GM12878 (cell line): ENCODE results near the gene S1PR4. TPM values are rescaled to one million over a fixed set of nuclear protein-coding genes. Genes with fewer than 3 reads are reported as not detected.

ENCODE experiments used
- ATAC-seq: fragments of 200-7000 bp; cut with Tn5 transposase; 3 replicates; pipeline ENCODE4 v1.9.1; 2020; ENCODE audit warnings: mild to moderate bottlenecking, moderate library complexity
- BruUV-seq: library from RNA; stranded (reverse); fragments of 400-500 nt; replicated peaks from 2 replicates; lab custom pipeline; 2021; lab: Mats Ljungman, UMichigan
- CTCF ChIA-PET: fragments of 300-600 bp; sonication (Branson Sonifier 250); formaldehyde crosslinking; extraction: SDS; loops from one replicate; lab custom pipeline; 2021; ENCODE audit warnings: inconsistent platforms; lab: Yijun Ruan, JAX
- POLR2A ChIA-PET: fragments of 350-600 bp; formaldehyde crosslinking; extraction: SDS; loops from one replicate; lab custom pipeline; 2021; ENCODE audit warnings: inconsistent platforms; lab: Charles Lee
- RAD21 ChIA-PET: fragments of 300-600 bp; sonication (Branson Sonifier 250); formaldehyde crosslinking; loops from one replicate; lab custom pipeline; 2023; ENCODE audit warnings: antibody characterized with exemption; ENCODE audit not compliant: unreplicated experiment; lab: Charles Lee
- SMC1A ChIA-PET: fragments of 300-600 bp; sonication (Branson Sonifier 250); formaldehyde crosslinking; loops from one replicate; lab custom pipeline; 2023; ENCODE audit not compliant: unreplicated experiment, uncharacterized antibody; lab: Charles Lee
- DNase-seq: peaks from one replicate; pipeline ENCODE4 v3.0.0-alpha.2; 2011; ENCODE audit warnings: low read depth, low spot score
- FAIRE-seq: peaks from 3 replicates; lab custom pipeline; 2011; peaks lifted over from hg19 to GRCh38; lab: Jason Lieb, UNC
- H2AFZ ChIP-seq: 2 replicates; pipeline ENCODE4 v1.6.0; 2011; ENCODE audit warnings: low read depth, low read length, control low read depth; ENCODE audit not compliant: control insufficient read depth
- H3K27ac ChIP-seq: 2 replicates; pipeline ENCODE4 v1.5.1; 2011; ENCODE audit warnings: control low read depth; ENCODE audit not compliant: control insufficient read depth, insufficient read depth
- H3K27me3 ChIP-seq, 2 experiments: replicated peaks in 1 of 2; 2 replicates each; pipeline versions ENCODE4 v1.6.0 to v1.6.1; 2011; ENCODE audit warnings: low read length in 1 of 2; ENCODE audit not compliant: control insufficient read depth in 2 of 2, insufficient read depth in 2 of 2
- H3K36me3 ChIP-seq, 2 experiments: 2 replicates each; pipeline ENCODE4 v1.5.1; 2011; ENCODE audit warnings: low read length in 1 of 2; ENCODE audit not compliant: control insufficient read depth in 2 of 2, insufficient read depth in 2 of 2
- H3K4me1 ChIP-seq: 2 replicates; pipeline ENCODE4 v1.6.1; 2011; ENCODE audit warnings: mild to moderate bottlenecking, low read length, moderate library complexity, mixed read lengths; ENCODE audit not compliant: control insufficient read depth, insufficient read depth
- H3K4me2 ChIP-seq: 2 replicates; pipeline ENCODE4 v1.6.0; 2011; ENCODE audit warnings: control low read depth; ENCODE audit not compliant: control insufficient read depth, insufficient read depth
- H3K4me3 ChIP-seq: fragments of 200-600 bp; sonication (generic); 2 replicates; pipeline ENCODE4 v1.5.1; 2016
- H3K79me2 ChIP-seq: 2 replicates; pipeline ENCODE4 v1.6.0; 2011; ENCODE audit warnings: low read length; ENCODE audit not compliant: control insufficient read depth, insufficient read depth
- H3K9ac ChIP-seq: 2 replicates; pipeline ENCODE4 v1.8.0; 2011; ENCODE audit warnings: low read length, control low read depth, mixed read lengths; ENCODE audit not compliant: control insufficient read depth, insufficient read depth
- H3K9me3 ChIP-seq: replicated peaks from 3 replicates; pipeline ENCODE4 v1.5.1; 2011; ENCODE audit warnings: mild to moderate bottlenecking, low read length; ENCODE audit not compliant: control insufficient read depth, insufficient read depth
- H4K20me1 ChIP-seq: 2 replicates; pipeline ENCODE4 v1.6.0; 2011; ENCODE audit not compliant: control insufficient read depth, insufficient read depth
- BCL11A ChIP-seq: IDR thresholded peaks from 2 replicates; pipeline ENCODE4 v1.6.1; 2011; ENCODE audit warnings: low read depth, low read length
- IRF4 ChIP-seq: IDR thresholded peaks from 2 replicates; pipeline ENCODE4 v1.6.1; 2011; ENCODE audit warnings: low read depth, low read length
- MAX ChIP-seq: IDR thresholded peaks from 2 replicates; pipeline ENCODE4 v1.6.1; 2012; ENCODE audit warnings: low read depth, low read length, improper control_type of control experiment
- MEF2A ChIP-seq: IDR thresholded peaks from 2 replicates; pipeline ENCODE4 v1.6.1; 2011; ENCODE audit warnings: low read depth, mild to moderate bottlenecking, low read length, moderate library complexity; ENCODE audit not compliant: insufficient read depth
- MEF2B ChIP-seq: fragments of 450-650 bp; IDR thresholded peaks from 2 replicates; pipeline ENCODE4 v1.6.1; 2018; ENCODE audit warnings: mild to moderate bottlenecking, moderate library complexity; ENCODE audit not compliant: partially characterized antibody, poor library complexity, severe bottlenecking
- PBX3 ChIP-seq: IDR thresholded peaks from 2 replicates; pipeline ENCODE4 v1.6.1; 2011; ENCODE audit warnings: mild to moderate bottlenecking, low read depth, low read length, moderate library complexity; ENCODE audit not compliant: insufficient replicate concordance
- RFX5 ChIP-seq: IDR thresholded peaks from 2 replicates; pipeline ENCODE4 v1.6.1; 2011; ENCODE audit warnings: low read depth, low read length, improper control_type of control experiment
- SREBF2 ChIP-seq: IDR thresholded peaks from 2 replicates; pipeline ENCODE4 v1.6.1; 2012; ENCODE audit warnings: mild to moderate bottlenecking, low read length
- ZBTB40 ChIP-seq: fragments of 450-650 bp; IDR thresholded peaks from 2 replicates; pipeline ENCODE4 v1.6.1; 2016; ENCODE audit warnings: mild to moderate bottlenecking, moderate library complexity, borderline replicate concordance
- WGBS: methylation state at CpG from one replicate; pipeline ENCODE4 v1.1.6; 2016; ENCODE audit warnings: low lambda C conversion rate; ENCODE audit not compliant: insufficient replicate concordance, insufficient coverage; ENCODE audit errors: missing lambda C conversion rate; 5-methylcytosine and 5-hydroxymethylcytosine counted together
- in situ Hi-C: fragments of 300-500 bp; cut with MboI; formaldehyde crosslinking; loops from 9 replicates; pipeline ENCODE4 v1.14.3; 2018; ENCODE audit warnings: mixed read lengths
- intact Hi-C: fragments of 100-400 bp; cut with micrococcal nuclease; formaldehyde crosslinking; loops from one replicate; pipeline ENCODE4 v1.14.2; 2022; ENCODE audit not compliant: unreplicated experiment
- polyA plus RNA-seq, 11 experiments: library from polyadenylated mRNA; depleted of rRNA in 4 of 11; unstranded in 6 of 11; stranded (reverse) in 5 of 11; fragments of >200 nt; fragmentation: Nextera tagmentation in 4 of 11; fragmentation: Illumina TruSeq in 1 of 11; extraction: Ambion mirVana in 4 of 11; extraction: Trizol in 1 of 11; gene quantifications; 1 replicate in 1 of 11; 2 replicates in 10 of 11; pipeline versions ENCODE4 v1.2.1 to v1.2.3, GENCODE V29; 2011 to 2016; ENCODE audit warnings: inconsistent platforms in 2 of 11, missing spikeins in 2 of 11, low read depth in 1 of 11
- total RNA-seq, 4 experiments: library from RNA; depleted of rRNA in 3 of 4; stranded (reverse); fragments of >200 nt in 3 of 4; fragmentation: Illumina TruSeq in 1 of 4; extraction: Trizol in 1 of 4; gene quantifications; 2 replicates each; pipeline versions ENCODE4 v1.2.1 to v1.2.3, GENCODE V29; 2013 to 2021

S1PR4 gene
- total and polyA plus RNA-seq, 10 of the 15 experiments (the other 5 are each of a cell fraction or from before 2014, with no cell fraction given), result 0.19 to 57.7 (median 32.4) TPM; not detected in 1

- RAD21 ChIA-PET, result interaction anchor here (0.5 to 1.0 kb wide), 2 partner anchors 10 to 42 kb away, joined by 3 to 4 read pairs; no protein-coding TSS in a partner anchor
- Histone ChIP-seq H3K27ac (peak overlapping the region; percentile 33; the same call in 1 of the 2 replicates), H3K4me1 (peaks cover 23% of the 10 kb centered on the region), H3K4me3 (no peak overlapping the region), H3K36me3 (no peaks in the 10 kb centered on the region), H2AFZ (peak overlapping the region; percentile 67; the same call in 1 of the 2 replicates), H3K9me3 (no peaks in the 10 kb centered on the region; the same call in 2 of the 3 replicates), H3K9ac (no peak overlapping the region), H3K79me2 (peaks cover 5% of the 10 kb centered on the region), H3K4me2 (peak overlapping the region; percentile 36; the same call in 1 of the 2 replicates), H3K27me3 (no peaks in the 10 kb centered on the region), H4K20me1 (no peaks in the 10 kb centered on the region)
- POLR2A ChIA-PET, result interaction anchor here (1.0 to 3.3 kb wide), 3 partner anchors 9 to 16 kb away, joined by 5 to 14 read pairs (median 8); no protein-coding TSS in a partner anchor
- intact Hi-C loops, result no loop called here
- 42% methylated on average over 6 of the region's 6 CpGs for WGBS
- no TSS peak for BruUV-seq
- DNase-seq (no peak), FAIRE-seq (no peak), ATAC-seq (no peak)
- CTCF ChIA-PET, result interaction anchor here (1.3 to 8.9 kb wide), 3 partner anchors 12 to 22 kb away, joined by 3 to 117 read pairs (median 52); no protein-coding TSS in a partner anchor
- no peak for TF ChIP-seq RFX5
- in situ Hi-C loops, result no loop called here
- SMC1A ChIA-PET, result interaction anchor here (1.1 to 3.2 kb wide), 4 partner anchors 9 to 18 kb away, joined by 3 to 14 read pairs (median 6); no protein-coding TSS in a partner anchor
Measured at GRCh38 chr19:3142292-3142670, 36.3 kb upstream of the S1PR4 start.

GRCh38 chr19:3142781-3143337 lies 35.7 kb upstream of the S1PR4 start:
- Histone ChIP-seq H3K79me2 (peaks cover 5% of the 10 kb centered on the region), H3K27me3 (no peaks in the 10 kb centered on the region), H3K9me3 (no peaks in the 10 kb centered on the region; the same call in 2 of the 3 replicates), H3K4me1 (peaks cover 23% of the 10 kb centered on the region), H3K27ac (no peak overlapping the region), H4K20me1 (no peaks in the 10 kb centered on the region), H2AFZ (no peak overlapping the region), H3K36me3 (no peaks in the 10 kb centered on the region), H3K9ac (no peak overlapping the region), H3K4me3 (no peak overlapping the region), H3K4me2 (no peak overlapping the region)
- WGBS, result 48% methylated on average over 11 of the region's 11 CpGs
- DNase-seq (no peak), FAIRE-seq (no peak), ATAC-seq (no peak)
- CTCF ChIA-PET, result interaction anchor here (1.0 to 8.9 kb wide), 3 partner anchors 12 to 19 kb away, joined by 3 to 117 read pairs (median 52); no protein-coding TSS in a partner anchor
- BruUV-seq, result TSS peak; percentile 40
- POLR2A ChIA-PET, result interaction anchor here (1.0 to 3.3 kb wide), 3 partner anchors 10 to 17 kb away, joined by 5 to 14 read pairs (median 8); no protein-coding TSS in a partner anchor
- RAD21 ChIA-PET, result interaction anchor here (0.7 kb wide), 1 partner anchor 13 kb away, joined by 3 read pairs; no protein-coding TSS in a partner anchor
- SMC1A ChIA-PET, result interaction anchor here (1.6 to 3.2 kb wide), 4 partner anchors 10 to 18 kb away, joined by 5 to 14 read pairs (median 7); no protein-coding TSS in a partner anchor
- in situ Hi-C loops, result no loop called here
- intact Hi-C loops, result no loop called here
- TF ChIP-seq RFX5 (no peak), MEF2A (no peak), SREBF2 (no peak), PBX3 (no peak), MAX (no peak), ZBTB40 (no peak), IRF4 (no peak), MEF2B (no peak), BCL11A (no peak)
